Stimulated activated CD8-positive, alpha-beta memory T cell treated with anti-CD3 and anti-CD28 coated beads, Interleukin-2, amount 100 ng/mL, for 48 hours (primary cell): ENCODE data around the gene RSPH10B2.
"Not testable (repeated sequence)": the region's sequence is repeated elsewhere in the genome, so short reads cannot be mapped to it uniquely, and the experiment has no call there.

Experiments used
- DNase-seq, 2 donors: peaks; one replicate each; pipeline ENCODE4 v3.0.0-alpha.2; 2020; ENCODE audit warnings: low read depth in 2 of 2

RSPH10B2 gene

DNA sequence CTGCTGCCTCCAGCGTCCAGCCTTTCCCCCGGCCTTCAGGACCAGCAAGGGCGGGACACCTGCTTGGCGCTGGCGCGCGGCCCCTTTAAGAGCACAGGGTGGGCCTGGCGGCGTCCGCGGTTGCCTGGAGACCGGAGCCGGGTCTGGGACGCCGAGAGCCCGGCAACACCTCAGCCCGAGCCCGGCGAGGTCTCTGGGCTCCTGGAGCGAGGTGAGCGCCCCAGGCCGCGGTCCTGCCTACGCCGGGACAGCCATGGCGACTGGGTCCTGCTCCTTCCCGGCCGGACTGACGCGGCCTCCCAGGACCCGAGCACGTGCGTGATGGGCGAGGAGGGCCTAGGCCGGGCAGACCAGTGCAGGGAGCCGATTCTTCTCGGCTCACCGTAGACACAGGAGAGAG is at the start of gene RSPH10B2:
RSPH10B2 (plus strand) TSS at position 140 of the 400 bp plus-strand sequence. CDS start 3,575 bp downstream, outside the sequence.
- DNase-seq = not testable (repeated sequence)

DNA sequence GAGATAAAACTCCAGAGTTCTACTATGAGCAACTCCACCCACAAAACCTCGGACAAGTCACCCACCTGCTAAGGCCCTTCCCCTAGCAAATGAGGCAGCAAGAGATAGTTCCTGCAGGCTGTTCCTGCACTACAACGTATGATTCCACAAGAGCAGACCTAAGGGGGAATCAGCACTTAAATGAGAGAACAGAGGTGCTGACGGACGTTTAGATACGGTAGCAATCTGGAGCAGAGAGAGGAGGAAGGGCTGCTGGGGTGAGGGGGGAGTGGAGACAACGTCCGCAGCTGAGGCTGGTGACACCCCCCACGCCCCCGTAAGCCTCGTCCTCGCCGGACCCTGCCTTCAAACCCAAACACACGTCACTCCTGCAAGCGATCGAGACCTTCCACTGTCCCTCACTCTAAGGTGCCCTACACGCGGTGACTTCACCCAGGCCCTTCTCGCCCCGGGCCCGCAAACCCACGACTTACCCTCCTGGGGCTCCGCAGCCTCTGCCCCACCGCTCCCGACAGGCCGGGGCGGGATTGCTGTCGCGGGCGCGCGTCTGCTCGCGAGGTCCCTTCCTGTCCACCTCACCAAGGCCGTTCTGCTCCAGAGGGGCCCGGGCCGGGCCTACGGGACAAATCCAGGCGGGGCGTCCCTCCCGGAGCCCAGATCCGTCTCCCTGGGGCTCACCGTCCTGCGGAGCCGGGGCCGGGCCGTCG is 47.8 kb upstream of the RSPH10B2 start:
- DNase-seq = peak; percentile 1 to 7

DNA sequence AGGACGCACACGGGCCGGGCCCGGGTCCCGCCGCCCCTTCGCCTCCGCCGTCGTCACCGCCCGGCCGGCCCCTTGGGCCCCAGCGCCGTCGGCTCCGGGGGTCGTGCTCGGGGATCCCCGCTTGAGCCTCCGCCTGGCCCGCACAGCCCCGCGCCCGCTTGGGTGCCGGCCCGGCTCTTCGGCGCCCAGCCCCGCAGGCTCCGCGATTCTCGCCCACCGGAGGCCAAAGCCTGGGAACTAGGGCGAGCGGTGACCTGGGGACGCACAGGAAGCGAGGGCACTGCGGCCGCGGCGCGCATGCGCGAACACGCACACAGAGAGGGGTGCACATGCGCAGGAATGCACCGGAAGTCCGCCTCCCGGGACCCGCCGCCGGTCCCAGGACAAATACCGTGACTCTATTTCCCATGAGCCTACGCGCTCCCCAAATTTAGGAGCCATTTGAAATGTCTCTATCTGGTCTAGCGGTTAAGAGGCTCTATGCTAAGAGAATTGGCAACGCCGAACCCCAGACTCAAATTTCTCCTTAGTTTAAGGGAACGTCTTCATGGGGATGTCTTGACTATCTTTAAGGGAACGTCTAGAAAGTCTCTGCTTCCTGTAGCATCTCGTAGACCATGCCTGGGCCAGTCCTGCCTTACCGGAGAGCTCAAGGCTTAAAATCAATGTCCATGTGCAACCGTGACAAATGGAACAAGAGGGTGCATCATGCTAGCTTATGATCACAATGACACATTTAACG is 47.1 kb upstream of the RSPH10B2 start, which contains the start of gene ZNF12:
ZNF12 (minus strand) TSS at position 282 of the 742 bp plus-strand sequence. CDS start 1,774 bp downstream, outside the sequence.
- peak; percentile 92 to 95 for DNase-seq

DNA sequence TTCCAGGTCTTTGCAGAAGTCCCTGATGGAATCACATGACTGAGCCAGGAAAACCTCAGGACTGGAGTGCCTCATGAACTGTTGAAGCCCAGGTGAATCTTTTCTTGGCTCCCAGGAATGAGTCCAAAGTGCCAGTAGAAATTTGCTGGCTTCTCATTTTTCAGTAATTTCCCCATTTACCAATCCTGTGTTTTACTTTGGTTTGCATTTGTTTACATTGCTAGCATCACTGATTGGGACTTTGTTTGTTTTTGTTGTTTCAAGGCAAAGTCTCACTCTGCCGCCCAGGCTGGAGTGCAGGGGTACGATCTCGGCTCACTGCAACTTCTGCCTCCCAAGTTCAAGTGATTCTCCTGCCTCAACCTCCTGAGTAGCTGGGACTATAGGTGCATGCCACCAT is 45.6 kb upstream of the RSPH10B2 start:
- no peak for DNase-seq

DNA sequence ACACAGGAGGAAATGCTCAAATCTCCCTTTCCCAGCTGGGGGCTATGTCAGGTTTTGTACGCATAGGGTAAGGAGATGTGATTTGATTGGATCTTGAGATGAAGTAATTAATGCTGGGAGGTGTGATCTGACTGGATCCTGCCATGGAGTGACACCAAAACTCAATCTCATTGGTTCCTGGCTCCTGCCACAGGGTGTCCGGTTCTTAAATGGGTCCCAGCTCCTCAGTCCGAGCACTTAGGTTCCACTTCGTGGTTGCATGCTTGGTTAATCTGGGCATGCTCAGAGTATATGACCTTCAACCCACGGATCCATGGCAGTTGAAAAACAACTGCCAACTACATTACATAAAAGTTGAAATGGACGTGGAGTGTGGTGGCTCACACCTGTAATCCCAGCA is 44.1 kb upstream of the RSPH10B2 start:
- peak in 1 of 2 donors; percentile 5 for DNase-seq

DNA sequence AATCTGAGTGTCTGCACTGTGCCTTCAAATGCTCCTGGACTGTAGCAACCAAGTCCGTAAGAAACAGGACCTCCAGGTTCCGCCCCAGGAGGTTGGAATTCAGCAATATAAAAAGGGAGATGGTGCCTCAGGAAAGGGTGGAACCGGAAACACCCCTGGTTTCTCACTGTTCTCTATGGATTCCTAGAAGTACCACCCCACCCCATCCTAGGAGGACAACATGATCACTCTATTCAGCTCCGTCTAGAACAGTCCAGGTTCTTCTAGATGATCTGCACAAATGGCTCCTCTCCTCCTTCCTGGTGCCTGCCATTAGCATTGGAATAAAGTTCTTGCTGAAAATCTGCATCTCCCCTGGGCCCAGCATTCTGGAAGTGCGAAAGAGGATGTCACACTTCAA is 39.5 kb upstream of the RSPH10B2 start:
- no peak for DNase-seq

DNA sequence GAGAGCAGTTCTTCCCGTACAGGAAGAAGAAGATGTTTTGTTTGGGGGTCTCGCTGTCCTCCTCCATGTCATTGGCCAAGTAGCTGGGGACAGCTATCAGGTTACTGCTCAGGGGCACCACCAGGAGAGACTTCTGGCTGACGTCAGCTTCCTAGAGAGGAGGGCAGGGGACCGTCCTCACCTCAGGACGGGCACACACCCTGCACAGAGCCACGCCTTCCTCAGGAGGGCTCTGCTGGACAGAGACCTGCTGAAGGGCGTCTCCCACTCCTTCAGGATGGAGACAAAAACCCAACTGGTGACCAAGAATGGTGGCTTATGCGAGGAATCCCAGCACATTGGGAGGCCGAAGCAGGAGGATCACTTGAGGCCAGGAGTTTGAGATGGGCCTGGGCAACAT is 38.0 kb upstream of the RSPH10B2 start:
- not testable (repeated sequence) for DNase-seq

DNA sequence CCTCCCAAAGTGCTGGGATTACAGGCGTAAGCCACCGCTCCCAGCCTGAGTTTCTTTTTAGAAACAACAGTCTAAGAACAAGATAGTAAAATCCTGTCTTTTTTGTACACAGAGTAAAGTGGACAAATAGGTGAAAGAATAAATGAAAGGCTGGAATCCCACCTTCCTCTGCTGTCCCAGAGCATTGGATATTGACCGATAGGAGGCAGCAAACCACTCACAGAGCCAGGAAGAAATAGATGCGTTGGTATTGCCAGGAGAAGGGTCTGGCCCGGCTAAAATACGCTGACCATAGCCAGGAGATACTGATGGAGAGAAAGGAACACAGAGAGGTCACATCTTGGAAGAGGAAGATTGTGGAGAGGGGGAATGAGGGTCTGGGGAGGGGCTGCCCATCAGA is 35.8 kb upstream of the RSPH10B2 start:
- no peak for DNase-seq

DNA sequence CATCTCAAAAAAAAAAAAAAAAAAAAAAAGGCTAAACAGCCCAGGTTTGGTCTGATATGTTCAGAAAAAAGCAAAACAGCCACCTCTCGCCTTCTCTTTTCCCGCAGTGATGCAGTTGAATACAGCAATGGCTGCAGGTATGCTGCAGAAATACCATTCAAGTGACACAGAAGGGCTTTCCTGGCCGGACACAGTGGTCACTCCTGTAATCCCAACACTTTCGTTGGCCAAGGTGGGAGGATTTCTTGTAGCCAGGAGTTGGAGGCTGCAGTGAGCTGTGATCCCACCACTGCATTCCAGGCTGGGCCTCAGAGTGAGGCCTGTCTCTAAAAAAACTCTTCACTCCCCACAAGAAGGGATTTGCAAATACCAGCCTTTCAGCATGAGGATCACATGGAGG is 29.6 kb upstream of the RSPH10B2 start:
- DNase-seq = not testable (repeated sequence)

DNA sequence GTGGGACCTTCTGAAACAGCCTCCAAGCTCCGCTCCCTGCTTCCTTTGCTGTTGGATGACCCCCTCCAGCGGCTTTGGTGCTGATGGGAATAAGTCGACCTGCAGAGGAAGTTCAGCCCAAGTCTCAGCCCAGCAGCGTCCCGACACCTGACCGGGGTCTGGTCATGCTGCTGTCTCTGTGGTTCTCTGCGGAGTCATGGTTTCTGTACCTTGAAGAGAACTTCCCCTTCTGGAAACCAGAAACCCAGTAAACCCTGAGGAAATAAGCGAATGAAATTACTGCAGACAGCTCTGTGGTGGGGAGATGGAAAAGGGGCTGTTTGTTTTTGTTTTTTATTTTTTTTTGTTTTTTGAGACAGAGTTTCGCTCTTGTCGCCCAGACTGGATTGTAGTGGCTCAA is 28.9 kb upstream of the RSPH10B2 start:
- DNase-seq = no peak

DNA sequence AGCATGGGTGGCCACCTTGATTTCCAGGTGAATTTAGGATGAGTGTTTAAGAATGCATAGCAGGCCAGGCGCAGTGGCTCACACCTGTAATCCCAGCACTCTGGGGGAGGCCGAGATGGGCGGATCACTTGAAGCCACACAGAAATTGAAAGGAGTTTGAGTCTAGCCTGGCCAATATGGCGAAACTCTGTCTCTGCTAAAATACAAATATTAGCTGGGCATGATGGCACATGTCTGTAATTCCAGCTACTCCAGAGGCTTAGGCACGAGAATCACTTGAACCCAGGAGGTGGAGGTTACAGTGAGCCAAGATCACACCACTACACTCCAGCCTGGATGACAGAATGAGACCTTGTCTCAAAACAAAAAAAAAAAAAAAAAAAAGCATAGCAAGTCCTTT is 27.6 kb upstream of the RSPH10B2 start:
- not testable (repeated sequence) for DNase-seq

DNA sequence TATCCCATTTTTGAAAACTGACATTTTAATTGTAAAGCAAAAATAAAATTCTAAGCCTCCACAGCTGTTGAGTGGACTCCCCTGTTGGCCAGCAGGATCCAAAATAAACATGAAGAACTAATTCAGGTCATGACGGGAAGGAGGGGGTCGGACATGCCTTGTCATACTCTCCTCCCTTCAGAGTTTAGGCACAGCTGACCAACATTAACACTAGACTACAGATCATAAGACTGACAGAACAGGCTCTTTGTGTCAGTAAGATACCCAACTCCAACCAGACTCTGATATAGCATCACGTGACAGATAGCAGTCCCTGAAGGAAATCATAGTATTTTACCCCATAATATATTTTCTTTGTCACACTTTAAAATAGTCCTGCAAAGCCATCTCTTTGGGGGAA is 26.2 kb upstream of the RSPH10B2 start:
- DNase-seq = no peak

DNA sequence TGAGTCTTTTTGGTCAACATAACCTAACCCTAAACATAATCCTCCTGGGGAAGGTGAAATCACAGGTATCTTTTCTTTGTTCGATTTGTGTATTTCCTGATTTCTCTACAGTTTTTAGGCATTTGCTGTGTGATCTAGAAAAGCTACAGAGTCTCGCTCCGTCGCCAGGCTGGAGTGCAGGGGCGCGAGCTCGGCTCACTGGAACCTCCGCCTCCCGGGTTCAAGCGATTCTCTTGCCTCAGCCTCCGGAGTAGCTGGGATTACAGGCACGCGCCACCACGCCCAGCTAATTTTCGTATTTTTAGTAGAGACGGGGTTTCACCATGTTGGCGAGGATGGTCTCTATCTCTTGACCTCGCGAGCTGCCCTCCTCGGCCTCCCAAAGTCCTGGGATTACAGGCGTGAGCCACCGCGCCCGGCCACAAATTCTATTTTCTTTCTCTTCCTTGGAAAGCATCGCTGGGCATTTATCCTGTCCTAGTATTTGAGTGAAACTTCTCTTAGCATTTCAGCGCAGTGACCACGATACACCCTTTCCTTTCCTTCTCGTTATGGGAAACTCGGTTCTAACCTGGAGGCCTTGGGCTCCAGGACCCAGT is 24.9 kb upstream of the RSPH10B2 start:
- not testable (repeated sequence) for DNase-seq

DNA sequence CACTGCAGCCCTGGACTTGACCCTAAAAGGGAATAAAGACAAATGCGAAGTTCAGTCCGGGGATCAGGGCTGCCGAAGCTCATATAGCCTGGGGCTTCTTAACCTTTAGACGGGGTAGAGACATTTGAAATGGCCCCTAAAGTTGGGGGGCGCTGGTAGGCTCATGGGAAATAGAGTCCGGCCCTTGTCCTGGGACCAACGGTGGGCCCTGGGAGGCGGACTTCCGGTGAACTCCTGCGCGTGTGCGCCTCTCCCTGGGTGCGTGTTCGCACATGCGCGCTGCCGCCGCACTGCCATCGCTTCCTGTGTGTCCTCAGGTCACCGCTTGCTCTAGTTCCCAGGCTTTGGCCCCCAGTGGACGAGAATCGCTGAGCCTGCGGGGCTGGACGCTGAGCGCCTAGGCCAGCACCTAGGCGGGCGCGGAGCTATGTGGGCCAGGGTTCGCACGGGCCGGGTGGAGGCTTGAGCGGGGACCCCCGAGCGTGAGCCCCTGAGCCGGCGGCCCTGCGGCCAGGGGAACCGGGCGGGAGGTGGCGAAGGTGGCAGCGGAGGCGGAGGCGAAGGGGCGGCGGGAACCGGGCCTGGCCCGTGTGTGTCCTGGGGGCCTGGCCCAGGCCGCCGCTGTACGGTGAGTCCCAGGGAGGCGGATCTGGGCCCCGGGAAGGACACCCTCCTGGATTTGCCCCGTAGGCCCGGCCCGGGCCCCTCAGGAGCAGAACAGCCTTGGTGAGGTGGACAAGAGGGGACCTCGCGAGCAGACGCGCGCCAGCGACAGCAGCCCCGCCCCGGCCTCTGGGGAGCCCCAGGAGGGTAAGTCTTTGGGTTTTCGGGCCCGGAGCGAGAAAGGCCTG is 24.2 kb upstream of the RSPH10B2 start:
- peak; percentile 74 to 84 for DNase-seq

DNA sequence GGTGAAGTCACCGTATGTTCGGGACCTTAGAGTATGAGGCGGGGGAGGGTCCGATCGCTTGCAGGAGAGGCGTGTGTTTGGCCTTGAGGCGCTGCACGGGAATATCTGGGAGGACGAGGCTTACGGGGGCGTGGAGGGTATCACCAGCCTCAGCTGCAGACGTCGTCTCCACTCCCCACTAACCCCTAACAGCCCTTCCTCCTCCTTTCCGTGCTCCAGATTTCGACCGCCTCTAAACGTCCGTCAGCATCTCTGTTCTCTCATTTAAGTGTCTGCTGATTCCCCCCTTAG is 23.6 kb upstream of the RSPH10B2 start:
- DNase-seq = no peak

DNA sequence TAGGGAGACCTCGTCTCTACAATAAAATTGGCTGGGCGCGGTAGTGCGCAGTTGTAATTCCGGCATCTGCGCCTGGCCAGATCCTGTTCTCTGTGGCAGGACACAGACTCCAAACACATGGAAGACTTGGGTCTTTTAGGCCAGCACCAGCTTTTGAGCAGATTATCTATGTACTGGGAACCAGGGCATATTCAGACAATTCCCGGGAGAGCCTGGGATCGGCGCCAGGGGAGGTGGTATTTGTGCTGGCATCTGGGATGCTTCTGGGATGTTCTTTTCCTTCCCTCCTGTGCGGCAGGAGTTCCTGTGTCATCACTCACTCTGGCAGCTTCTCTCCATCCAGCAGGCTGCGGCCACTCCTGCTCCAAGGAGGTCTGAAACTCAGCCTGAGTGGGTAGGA is 15.5 kb upstream of the RSPH10B2 start:
- DNase-seq = not testable (repeated sequence)

DNA sequence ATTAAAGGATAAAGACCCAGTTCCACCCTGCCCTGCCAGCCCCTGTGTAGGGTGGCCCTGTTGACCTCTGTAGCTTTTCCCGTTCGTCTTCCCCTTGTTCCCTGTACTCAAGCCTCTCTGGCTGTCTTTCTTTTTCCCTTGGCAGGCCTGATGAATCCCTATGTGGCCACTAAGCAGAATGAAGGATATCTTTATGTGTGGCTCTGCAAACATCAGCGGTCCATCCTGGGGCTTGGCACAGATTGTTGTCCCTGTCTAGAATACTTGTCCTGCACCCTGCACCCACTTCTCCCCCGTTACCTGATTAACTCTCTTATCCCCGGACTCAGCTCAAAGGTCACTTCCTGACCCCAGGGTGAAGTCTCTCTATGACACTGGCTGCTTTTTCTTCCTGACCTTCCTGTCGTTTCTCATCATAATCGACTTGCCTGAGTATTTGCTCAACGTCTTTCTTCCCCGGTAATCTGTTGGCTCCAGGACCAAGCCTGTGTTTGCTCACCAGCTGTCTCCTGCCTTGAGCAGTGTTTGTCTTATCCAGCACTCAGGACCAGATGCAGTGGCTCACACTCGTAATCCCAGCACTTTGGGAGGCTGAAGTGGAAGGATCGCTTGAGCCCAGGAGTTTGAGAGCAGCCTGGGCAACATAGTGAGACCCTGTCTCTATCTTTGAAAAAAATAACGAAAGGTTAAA is 9.3 kb upstream of the RSPH10B2 start:
- DNase-seq = not testable (repeated sequence)

DNA sequence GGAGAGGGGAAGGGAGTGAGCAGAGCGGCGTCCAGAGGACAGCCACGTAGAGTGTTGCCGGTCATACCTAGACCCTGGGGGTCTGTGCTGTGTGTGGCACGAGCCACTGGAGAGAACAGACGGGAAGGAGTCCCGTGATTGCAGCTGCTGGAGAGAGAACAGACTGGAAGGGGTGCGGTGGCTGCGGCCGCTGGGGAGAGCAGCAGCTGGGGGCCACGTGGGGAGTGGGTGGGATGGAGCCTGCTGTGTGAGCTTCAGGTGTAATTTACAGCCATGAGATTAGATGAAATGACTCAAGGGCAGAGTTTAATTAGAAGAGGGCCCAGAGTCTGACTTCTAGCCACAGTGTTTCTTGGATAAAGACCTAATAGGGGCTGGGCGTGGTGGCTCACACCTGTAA is 4.6 kb upstream of the RSPH10B2 start:
- DNase-seq = not testable (repeated sequence)

DNA sequence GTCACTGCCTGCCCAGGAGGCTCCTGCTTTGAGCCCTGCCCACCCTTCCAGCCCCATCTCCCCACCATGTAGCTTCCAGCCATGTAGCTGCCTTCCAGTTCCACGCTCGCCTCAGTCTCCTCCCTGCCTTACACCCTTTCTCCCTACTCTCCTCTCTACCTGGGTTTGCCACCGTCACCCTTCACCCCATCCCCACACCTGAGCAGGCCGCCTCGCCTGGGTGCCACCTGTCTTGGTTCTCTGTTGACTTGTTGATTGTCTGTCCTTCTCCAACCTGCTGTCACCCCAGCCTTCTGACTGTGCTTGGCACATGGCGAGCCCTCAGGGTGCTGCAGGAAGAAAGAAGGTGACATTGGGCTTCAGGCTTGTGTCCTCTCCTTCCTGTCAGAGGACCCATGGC is 3.7 kb upstream of the RSPH10B2 start:
- not testable (repeated sequence) for DNase-seq

DNA sequence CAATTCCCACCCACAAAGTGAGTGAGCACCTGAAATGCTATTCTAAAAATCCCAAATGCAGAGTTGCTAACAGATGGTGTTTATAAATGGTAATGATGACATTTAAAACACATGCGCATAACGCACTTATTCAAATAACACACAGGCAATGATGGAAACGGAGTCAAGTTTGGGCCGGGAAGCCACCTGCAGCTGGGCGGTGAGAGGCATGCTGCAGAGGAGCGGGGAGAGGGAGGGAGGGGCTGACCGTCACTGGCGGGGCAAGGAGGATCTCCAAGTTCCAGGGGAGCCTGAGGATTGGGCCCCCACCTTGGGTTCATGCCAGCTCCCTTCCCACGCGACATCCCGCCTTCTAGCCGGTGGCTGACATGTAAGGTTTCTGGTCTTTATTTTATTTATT is 7.3 kb downstream of the RSPH10B2 start:
- not testable (repeated sequence) for DNase-seq

DNA sequence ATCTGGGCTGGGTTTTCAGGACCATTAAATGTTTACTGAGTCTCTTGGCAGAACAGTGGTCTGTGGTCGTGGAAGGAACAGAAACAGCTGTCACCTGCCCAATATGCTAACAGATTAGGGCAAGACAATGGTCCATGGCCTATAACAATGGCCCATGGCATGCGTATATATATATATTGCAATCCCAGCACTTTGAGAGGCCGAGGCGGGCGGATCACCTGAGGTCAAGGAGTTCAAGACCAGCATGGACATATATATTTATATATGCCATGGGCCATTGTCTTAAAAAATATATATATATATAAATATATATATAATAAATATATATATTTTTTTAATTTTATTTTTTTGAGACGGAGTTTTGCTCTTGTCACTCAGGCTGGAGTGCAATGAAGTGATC is 27.7 kb downstream of the RSPH10B2 start:
- DNase-seq = not testable (repeated sequence)
